IMR-90 (cell line): ENCODE measurements around the gene CRY2. TPM values are rescaled to one million over a fixed set of nuclear protein-coding genes. Genes with fewer than 3 reads are reported as not detected.

Experiments used
- ATAC-seq: fragments of 200-7000 bp; cut with Tn5 transposase; 2 replicates; pipeline ENCODE4 v1.9.1; 2020; ENCODE audit warnings: low read depth, mild to moderate bottlenecking, moderate library complexity
- BruUV-seq: library from RNA; stranded (reverse); fragments of 400-500 nt; replicated peaks from 2 replicates; lab custom pipeline; 2021; lab: Mats Ljungman, UMichigan
- CTCF ChIA-PET: fragments of 300-600 bp; formaldehyde crosslinking; extraction: SDS; loops from one replicate; lab custom pipeline; 2021; ENCODE audit warnings: antibody characterized with exemption; lab: Yijun Ruan, JAX
- POLR2A ChIA-PET: fragments of 300-600 bp; sonication (Branson Sonifier 250); formaldehyde crosslinking; loops from one replicate; lab custom pipeline; 2022; ENCODE audit warnings: antibody characterized with exemption; ENCODE audit not compliant: unreplicated experiment; lab: Charles Lee
- DNase-seq: peaks from one replicate; pipeline ENCODE4 v3.0.0; 2013
- H2AFZ ChIP-seq: replicated peaks from 2 replicates; pipeline ENCODE3; 2013; ENCODE audit warnings: low read length, mild to moderate bottlenecking; ENCODE audit not compliant: poor library complexity
- H2AK5ac ChIP-seq: 2 replicates; pipeline ENCODE4 v1.6.1; 2013; ENCODE audit warnings: low read depth, low read length, inconsistent platforms
- H2AK9ac ChIP-seq: replicated peaks from 2 replicates; pipeline ENCODE3; 2013; ENCODE audit warnings: mild to moderate bottlenecking, low read depth, low read length, moderate library complexity; ENCODE audit not compliant: poor library complexity
- H2BK120ac ChIP-seq: 2 replicates; pipeline ENCODE4 v1.6.1; 2013; ENCODE audit warnings: low read depth, low read length, inconsistent platforms
- H2BK15ac ChIP-seq: 3 replicates; pipeline ENCODE4 v1.6.1; 2013; ENCODE audit warnings: low read depth, low read length, inconsistent platforms
- H2BK20ac ChIP-seq: 2 replicates; pipeline ENCODE4 v1.6.1; 2013; ENCODE audit warnings: low read depth, mild to moderate bottlenecking, inconsistent platforms, low read length, moderate library complexity
- H2BK5ac ChIP-seq: 2 replicates; pipeline ENCODE4 v1.6.1; 2013; ENCODE audit warnings: mild to moderate bottlenecking, low read depth, low read length, inconsistent platforms; ENCODE audit not compliant: poor library complexity, severe bottlenecking
- H3K14ac ChIP-seq: replicated peaks from 2 replicates; pipeline ENCODE4 v1.6.1; 2013; ENCODE audit warnings: low read depth, low read length, inconsistent platforms
- H3K18ac ChIP-seq: 2 replicates; pipeline ENCODE4 v1.6.1; 2013; ENCODE audit warnings: low read depth, low read length, control low read depth
- H3K23ac ChIP-seq: 2 replicates; pipeline ENCODE4 v1.6.1; 2013; ENCODE audit warnings: low read depth, low read length, inconsistent platforms
- H3K27ac ChIP-seq: 2 replicates; pipeline ENCODE4 v1.5.1; 2013; ENCODE audit warnings: mild to moderate bottlenecking, control low read depth, low read length; ENCODE audit not compliant: insufficient read depth
- H3K27me3 ChIP-seq: 2 replicates; pipeline ENCODE4 v1.6.1; 2013; ENCODE audit warnings: low read length; ENCODE audit not compliant: control insufficient read depth, insufficient read depth
- H3K36me3 ChIP-seq: 2 replicates; pipeline ENCODE4 v1.6.1; 2013; ENCODE audit warnings: low read length, mixed read lengths; ENCODE audit not compliant: control insufficient read depth, insufficient read depth
- H3K4ac ChIP-seq: 2 replicates; pipeline ENCODE4 v1.6.1; 2013; ENCODE audit warnings: low read depth, low read length, inconsistent platforms
- H3K4me1 ChIP-seq: 2 replicates; pipeline ENCODE4 v1.6.1; 2013; ENCODE audit warnings: low read length, mixed read lengths; ENCODE audit not compliant: control insufficient read depth, insufficient read depth
- H3K4me2 ChIP-seq: 2 replicates; pipeline ENCODE4 v1.6.1; 2013; ENCODE audit warnings: low read depth, mild to moderate bottlenecking, control low read depth, low read length, moderate library complexity
- H3K4me3 ChIP-seq: 2 replicates; pipeline ENCODE4 v1.5.1; 2013; ENCODE audit warnings: low read depth, mild to moderate bottlenecking, control low read depth, low read length, moderate library complexity; ENCODE audit not compliant: insufficient read depth
- H3K56ac ChIP-seq: 2 replicates; pipeline ENCODE4 v1.6.1; 2013; ENCODE audit warnings: low read length, inconsistent platforms; ENCODE audit not compliant: insufficient read depth; ENCODE audit errors: extremely low read depth
- H3K79me1 ChIP-seq, 2 experiments: 2 replicates each; pipeline ENCODE4 v1.6.1; 2013; ENCODE audit warnings: low read length in 2 of 2, inconsistent platforms in 1 of 2, low read depth in 1 of 2
- H3K9ac ChIP-seq: 2 replicates; pipeline ENCODE4 v1.6.1; 2013; ENCODE audit warnings: low read depth, low read length, control low read depth
- H3K9me1 ChIP-seq: 2 replicates; pipeline ENCODE4 v1.6.1; 2013; ENCODE audit warnings: low read length, inconsistent platforms; ENCODE audit not compliant: insufficient read depth
- H3K9me3 ChIP-seq: 2 replicates; pipeline ENCODE4 v1.6.1; 2013; ENCODE audit warnings: low read length; ENCODE audit not compliant: control insufficient read depth, insufficient read depth
- H4K20me1 ChIP-seq: 2 replicates; pipeline ENCODE4 v1.6.1; 2013; ENCODE audit warnings: low read length, inconsistent platforms; ENCODE audit not compliant: insufficient read depth
- H4K5ac ChIP-seq: 2 replicates; pipeline ENCODE4 v1.6.1; 2013; ENCODE audit warnings: mild to moderate bottlenecking, low read depth, low read length, control low read depth
- H4K8ac ChIP-seq, 2 experiments: 2 replicates each; pipeline ENCODE4 v1.6.1; 2013; ENCODE audit warnings: low read depth in 2 of 2, low read length in 2 of 2, control low read depth in 1 of 2, inconsistent platforms in 1 of 2
- H4K91ac ChIP-seq: 2 replicates; pipeline ENCODE4 v1.6.1; 2013; ENCODE audit warnings: low read depth, low read length, inconsistent platforms; ENCODE audit not compliant: insufficient read depth
- BHLHE40 ChIP-seq: fragments of 150-350 bp; IDR thresholded peaks from 2 replicates; pipeline ENCODE4 v1.6.1; 2016; ENCODE audit warnings: mild to moderate bottlenecking, low read depth, low read length
- RAD21 ChIP-seq: IDR thresholded peaks from 2 replicates; pipeline ENCODE4 v1.6.1; 2012; ENCODE audit warnings: low read length, improper control_type of control experiment
- RCOR1 ChIP-seq: IDR thresholded peaks from 2 replicates; pipeline ENCODE4 v1.6.1; 2012; ENCODE audit warnings: mild to moderate bottlenecking, low read length, improper control_type of control experiment; ENCODE audit not compliant: insufficient replicate concordance
- WGBS, 2 experiments: methylation state at CpG; one replicate each; pipeline versions ENCODE4 v1.1.5 to v1.1.7; 2013; ENCODE audit warnings: missing lambda C conversion rate in 2 of 2; ENCODE audit not compliant: insufficient read length in 1 of 2; ENCODE audit errors: extremely low coverage in 2 of 2; 5-methylcytosine and 5-hydroxymethylcytosine counted together
- dilution Hi-C: fragments of 300-500 bp; cut with HindIII; formaldehyde crosslinking; loops from one replicate; pipeline ENCODE4 v1.14.3; 2018; ENCODE audit warnings: low sequenced_read_pairs; ENCODE audit not compliant: unreplicated experiment
- in situ Hi-C: fragments of 300-500 bp; cut with MboI; formaldehyde crosslinking; loops from 3 replicates; pipeline ENCODE4 v1.14.3; 2019; ENCODE audit warnings: low sequenced_read_pairs, inconsistent platforms, mixed read lengths
- intact Hi-C: fragments of 100-400 bp; cut with micrococcal nuclease; formaldehyde crosslinking; loops from 2 replicates; pipeline ENCODE4 v1.10.0; 2022
- polyA plus RNA-seq, 3 experiments: library from polyadenylated mRNA; depleted of rRNA; stranded (reverse); fragments of >200 nt; gene quantifications; 2 replicates each; pipeline ENCODE4 v1.2.3, GENCODE V29; 2012; ENCODE audit warnings: low replicate concordance in 1 of 3
- total RNA-seq: library from RNA; depleted of rRNA; stranded (reverse); fragments of >200 nt; gene quantifications from 2 replicates; pipeline ENCODE4 v1.2.3, GENCODE V29; 2012

CRY2 gene
- total and polyA plus RNA-seq, 2 of the 4 experiments (the other 2 are of a cell fraction): 12.2 to 13.1 TPM

GRCh38 chr11:45884596-45885185, 37.4 kb downstream of the CRY2 start:
- Histone ChIP-seq H3K14ac (no peak overlapping the region), H3K9me1 (peaks cover 4% of the 10 kb centered on the region; the same call in 1 of the 2 replicates), H3K4me3 (no peak overlapping the region), H4K5ac (no peak overlapping the region), H3K4ac (no peak overlapping the region), H2BK120ac (no peak overlapping the region), H3K79me1 (peaks cover 0 to 3% of the 10 kb centered on the region in 2 experiments; a peak in 1 of 4 replicates), H3K9me3 (no peaks in the 10 kb centered on the region), H4K91ac (no peak overlapping the region), H3K36me3 (peaks cover 18% of the 10 kb centered on the region), H3K56ac (no peak overlapping the region; the same call in 1 of the 2 replicates), H3K4me2 (no peak overlapping the region), H2BK15ac (no peak overlapping the region), H3K27me3 (peaks cover 20% of the 10 kb centered on the region), H3K18ac (no peak overlapping the region), H3K23ac (no peak overlapping the region), H3K4me1 (peaks cover 2% of the 10 kb centered on the region; the same call in 1 of the 2 replicates), H4K20me1 (peaks cover 27% of the 10 kb centered on the region), H2AK5ac (no peak overlapping the region), H2AK9ac (no peak overlapping the region), H3K27ac (no peak overlapping the region), H3K9ac (no peak overlapping the region), H2BK5ac (no peak overlapping the region), H2BK20ac (no peak overlapping the region), H4K8ac (no peak overlapping the region), H2AFZ (no peak overlapping the region)
- no peak for DNase-seq
- TF ChIP-seq RCOR1: no peak
- no peak for TF ChIP-seq BHLHE40
- TF ChIP-seq RAD21: no peak
- WGBS, 2 experiments: 84% methylated on average over 8 of the region's 10 CpGs; no CpG with 5 or more reads in 1 of the 2 experiments
- dilution Hi-C loops (no loop called here), in situ Hi-C loops (no loop called here), intact Hi-C loops (no loop called here)
- BruUV-seq: no TSS peak
- ATAC-seq: no peak
- CTCF ChIA-PET: no interaction called here
- POLR2A ChIA-PET: no interaction called here
